ENCODE data around the gene CIART. TPM values are rescaled to one million over a fixed set of nuclear protein-coding genes. Genes with fewer than 3 reads are reported as not detected.
A peak's percentile ranks its signal among the peaks of the same experiment; 100 is the strongest.

The CIART gene
- total RNA-seq, 2 experiments from 2014 or later, result 4.0 to 4.5 TPM

DNA sequence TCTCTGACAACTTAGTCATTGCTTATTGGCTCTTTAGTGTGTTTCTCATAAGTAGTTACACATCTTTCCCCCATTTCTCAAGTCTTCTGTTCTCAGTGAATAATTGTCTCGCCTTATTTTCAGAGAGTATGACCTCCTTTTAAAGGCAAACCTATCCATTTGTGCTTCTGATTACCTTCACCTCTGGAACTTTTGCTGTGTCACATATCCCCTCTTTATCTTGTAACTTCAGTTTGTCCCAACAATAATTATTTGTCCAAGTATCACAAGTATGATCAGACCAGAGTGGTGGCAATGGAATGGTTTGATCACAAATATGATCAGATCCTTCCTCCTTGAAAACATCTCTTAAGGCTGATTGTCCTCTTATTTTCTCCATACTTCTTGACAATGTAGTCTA is 6.0 kb downstream of the CIART start:
- H3K4me1 ChIP-seq (ENCODE audit: insufficient read depth, low read length), result peaks cover 7% of the 10 kb centered on the region
- TF ChIP-seq, protein P1, sequence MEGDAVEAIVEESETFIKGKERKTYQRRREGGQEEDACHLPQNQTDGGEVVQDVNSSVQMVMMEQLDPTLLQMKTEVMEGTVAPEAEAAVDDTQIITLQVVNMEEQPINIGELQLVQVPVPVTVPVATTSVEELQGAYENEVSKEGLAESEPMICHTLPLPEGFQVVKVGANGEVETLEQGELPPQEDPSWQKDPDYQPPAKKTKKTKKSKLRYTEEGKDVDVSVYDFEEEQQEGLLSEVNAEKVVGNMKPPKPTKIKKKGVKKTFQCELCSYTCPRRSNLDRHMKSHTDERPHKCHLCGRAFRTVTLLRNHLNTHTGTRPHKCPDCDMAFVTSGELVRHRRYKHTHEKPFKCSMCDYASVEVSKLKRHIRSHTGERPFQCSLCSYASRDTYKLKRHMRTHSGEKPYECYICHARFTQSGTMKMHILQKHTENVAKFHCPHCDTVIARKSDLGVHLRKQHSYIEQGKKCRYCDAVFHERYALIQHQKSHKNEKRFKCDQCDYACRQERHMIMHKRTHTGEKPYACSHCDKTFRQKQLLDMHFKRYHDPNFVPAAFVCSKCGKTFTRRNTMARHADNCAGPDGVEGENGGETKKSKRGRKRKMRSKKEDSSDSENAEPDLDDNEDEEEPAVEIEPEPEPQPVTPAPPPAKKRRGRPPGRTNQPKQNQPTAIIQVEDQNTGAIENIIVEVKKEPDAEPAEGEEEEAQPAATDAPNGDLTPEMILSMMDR (IDR thresholded peaks at IDR 0.05), result no peak
- intact Hi-C loops (cut with DNase I, micrococcal nuclease), result loop anchor here in 1 of 2 experiments (10.0 kb wide), 1 partner anchor 586 kb away; the partner anchor contains the start of gene ARNT
- Mint-ChIP-seq H3K4me1 (ENCODE audit: low read depth) (peaks cover 6% of the 10 kb centered on the region), H3K9me3 (no peaks in the 10 kb centered on the region), H3K27ac (no peak overlapping the region), H3K27me3 (no peaks in the 10 kb centered on the region), H3K4me3 (no peak overlapping the region), H3K36me3 (ENCODE audit: low read depth) (peaks cover 2% of the 10 kb centered on the region)
- H3K9me3 ChIP-seq (ENCODE audit: control insufficient read depth in 1 of 2, insufficient read depth in 1 of 2, low read length in 2 of 2), result no peaks in the 10 kb centered on the region
- H3K36me3 ChIP-seq (ENCODE audit: insufficient read depth, low read length), result no peaks in the 10 kb centered on the region
- no peaks in the 10 kb centered on the region for H3K27me3 ChIP-seq (ENCODE audit: control insufficient read depth in 1 of 2, insufficient read depth in 2 of 2, low read length in 2 of 2)
- no peak overlapping the region for H3K4me3 ChIP-seq (ENCODE audit: low read length)
- no peak for DNase-seq
- ChIA-PET CTCF (no interaction called here), POLR2A (interaction anchor here (0.5 kb wide), 1 partner anchor 53 kb away, joined by 3 read pairs; the partner anchor contains the start of gene ANP32E)
- no peak overlapping the region for H3K27ac ChIP-seq (ENCODE audit: low read depth in 1 of 2, low read length in 2 of 2)
- ATAC-seq (ENCODE audit: poor library complexity), result no peak

GRCh38 chr1:150288822-150289221 is 6.5 kb downstream of the CIART start:
- H3K9me3 ChIP-seq (ENCODE audit: control insufficient read depth in 1 of 2, insufficient read depth in 1 of 2, low read length in 2 of 2), result no peaks in the 10 kb centered on the region
- H3K36me3 ChIP-seq (ENCODE audit: insufficient read depth, low read length), result no peaks in the 10 kb centered on the region
- Mint-ChIP-seq H3K9me3 (no peaks in the 10 kb centered on the region), H3K4me1 (ENCODE audit: low read depth) (peaks cover 11% of the 10 kb centered on the region), H3K4me3 (no peak overlapping the region), H3K27ac (no peak overlapping the region), H3K27me3 (no peaks in the 10 kb centered on the region), H3K36me3 (ENCODE audit: low read depth) (peaks cover 6% of the 10 kb centered on the region)
- intact Hi-C loops (cut with DNase I, micrococcal nuclease), result loop anchor here in 1 of 2 experiments (10.0 kb wide), 1 partner anchor 586 kb away; the partner anchor contains the start of gene ARNT
- TF ChIP-seq, protein P1 (IDR thresholded peaks at IDR 0.05), result no peak
- POLR2A ChIA-PET, result interaction anchor here (0.5 kb wide), 1 partner anchor 53 kb away, joined by 3 read pairs; the partner anchor contains the start of gene ANP32E
- CTCF ChIA-PET, result no interaction called here
- peaks cover 9% of the 10 kb centered on the region for H3K4me1 ChIP-seq (ENCODE audit: insufficient read depth, low read length)
- DNase-seq (no peak), ATAC-seq (ENCODE audit: poor library complexity) (no peak)
- H3K4me3 ChIP-seq (ENCODE audit: low read length), result no peak overlapping the region
- H3K27ac ChIP-seq (ENCODE audit: low read depth in 1 of 2, low read length in 2 of 2), result no peak overlapping the region
- no peaks in the 10 kb centered on the region for H3K27me3 ChIP-seq (ENCODE audit: control insufficient read depth in 1 of 2, insufficient read depth in 2 of 2, low read length in 2 of 2)

- no peaks in the 10 kb centered on the region for H3K9me3 Mint-ChIP-seq
- CTCF ChIA-PET, result no interaction called here
Measured at GRCh38 chr1:150293433-150294253, 11.3 kb downstream of the CIART start, which contains the start of gene MRPS21. MRPS21 (plus strand) TSS chr1:150293861; CDS start chr1:150294367, 506 bp downstream.

More at GRCh38 chr1:150293433-150294253, 11.3 kb downstream of the CIART start, which contains the start of gene MRPS21:
- POLR2A ChIA-PET, result no interaction called here
- TF ChIP-seq, protein P1 (IDR thresholded peaks at IDR 0.05), result no peak
- no peaks in the 10 kb centered on the region for H3K27me3 Mint-ChIP-seq
- H3K36me3 Mint-ChIP-seq (ENCODE audit: low read depth), result peaks cover 41% of the 10 kb centered on the region
- ATAC-seq (ENCODE audit: poor library complexity), result peak; percentile 95
- Histone ChIP-seq H3K27ac (ENCODE audit: low read depth in 1 of 2, low read length in 2 of 2) (peak within 1 kb of the TSS; percentile 78 to 95), H3K9me3 (ENCODE audit: control insufficient read depth in 1 of 2, insufficient read depth in 1 of 2, low read length in 2 of 2) (no peaks in the 10 kb centered on the region), H3K4me1 (ENCODE audit: insufficient read depth, low read length) (peaks cover 19% of the 10 kb centered on the region), H3K27me3 (ENCODE audit: control insufficient read depth in 1 of 2, insufficient read depth in 2 of 2, low read length in 2 of 2) (no peaks in the 10 kb centered on the region), H3K4me3 (ENCODE audit: low read length) (peak within 1 kb of the TSS; percentile 80), H3K36me3 (ENCODE audit: insufficient read depth, low read length) (peaks cover 13% of the 10 kb centered on the region)
- H3K4me3 Mint-ChIP-seq, result peak within 1 kb of the TSS; percentile 92
- DNase-seq, result peak; percentile 73 to 95 (median 80)
- peak within 1 kb of the TSS; percentile 96 for H3K27ac Mint-ChIP-seq
- intact Hi-C loops (cut with DNase I, micrococcal nuclease), result loop anchor here in 1 of 2 experiments (1.0 to 5.0 kb wide), 4 partner anchors 11 to 69 kb away; partner anchors contain the start of genes APH1A, CIART, PRPF3 and RPRD2
- peaks cover 23% of the 10 kb centered on the region for H3K4me1 Mint-ChIP-seq (ENCODE audit: low read depth)

Measured in CD4-positive, alpha-beta T cell (primary cell).